Lower leg skin (tissue), 4 donors: ENCODE measurements around the gene NAPA. TPM values are rescaled to one million over a fixed set of nuclear protein-coding genes. Genes with fewer than 3 reads are reported as not detected.

ENCODE experiments used
- DNase-seq, 2 donors: peaks; one replicate each; pipeline ENCODE4 v3.0.0-alpha.2; 2019; ENCODE audit warnings: low spot score in 2 of 2
- H3K4me3 ChIP-seq: fragments of 200-600 bp; sonication (generic); 2 replicates; pipeline ENCODE4 v1.5.1; 2017; ENCODE audit warnings: mild to moderate bottlenecking, low read depth; ENCODE audit not compliant: poor library complexity, severe bottlenecking
- POLR2A ChIP-seq, 2 donors: fragments of 450-650 bp; IDR thresholded peaks; one replicate each; pipeline ENCODE4 v1.6.1; 2016 to 2017; ENCODE audit warnings: antibody characterized with exemption in 2 of 2, mild to moderate bottlenecking in 1 of 2, moderate library complexity in 1 of 2
- WGBS, 2 donors: methylation state at CpG; one replicate each; pipeline ENCODE4 v1.1.5; 2018; 5-methylcytosine and 5-hydroxymethylcytosine counted together
- intact Hi-C: fragments of 100-400 bp; cut with DNase I; formaldehyde crosslinking; loops from one replicate; pipeline ENCODE4 v1.15.0; 2023; ENCODE audit warnings: low total_unique reads
- total RNA-seq, 4 donors: library from RNA; depleted of rRNA; stranded (reverse); fragments of >200 nt; gene quantifications; one replicate each; pipeline ENCODE4 v1.1.0, GENCODE V29; 2016
- TF ChIP-seq, protein P1 (sequence below), 3 donors: fragments of 450-650 bp; IDR thresholded peaks; one replicate each; pipeline ENCODE4 v1.5.1; 2016; ENCODE audit warnings: antibody characterized with exemption in 3 of 3, mild to moderate bottlenecking in 3 of 3, moderate library complexity in 2 of 3

NAPA gene
- total RNA-seq, 4 donors from 2014 or later, result 182 to 344 (median 221) TPM

DNA sequence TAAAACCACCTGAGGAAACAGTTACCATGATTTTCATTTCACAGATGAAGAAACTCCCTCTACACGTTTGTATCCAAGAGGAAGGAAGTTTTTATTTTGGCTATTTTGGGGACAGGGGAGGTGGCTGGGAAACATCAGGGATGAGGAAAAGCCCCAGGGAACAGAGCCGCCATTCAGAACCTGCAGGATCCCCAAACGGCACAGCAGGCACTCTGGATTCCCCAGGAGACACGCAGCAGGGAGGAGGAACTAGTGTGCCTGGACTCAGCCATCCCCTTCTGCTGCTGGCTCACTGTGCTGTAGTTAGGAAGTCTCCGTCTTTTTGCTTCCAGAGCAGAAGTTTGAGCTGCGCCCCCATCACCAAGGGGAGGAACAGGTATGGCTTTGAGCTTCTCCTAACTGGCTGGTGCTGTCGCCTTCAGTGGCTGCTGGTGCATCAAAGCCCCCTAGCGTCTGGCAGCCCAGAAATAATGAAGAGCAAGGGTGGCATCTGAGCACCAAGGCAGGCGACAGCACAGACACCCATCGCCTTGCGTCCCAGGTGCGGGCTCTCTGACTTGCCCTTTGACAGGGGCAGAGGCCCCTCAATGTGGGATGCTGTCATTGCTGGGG is 4.2 kb downstream of the NAPA start:
- H3K4me3 ChIP-seq, result no peak overlapping the region
- no peak for TF ChIP-seq POLR2A (IDR thresholded peaks at IDR 0.05)
- TF ChIP-seq, protein P1, sequence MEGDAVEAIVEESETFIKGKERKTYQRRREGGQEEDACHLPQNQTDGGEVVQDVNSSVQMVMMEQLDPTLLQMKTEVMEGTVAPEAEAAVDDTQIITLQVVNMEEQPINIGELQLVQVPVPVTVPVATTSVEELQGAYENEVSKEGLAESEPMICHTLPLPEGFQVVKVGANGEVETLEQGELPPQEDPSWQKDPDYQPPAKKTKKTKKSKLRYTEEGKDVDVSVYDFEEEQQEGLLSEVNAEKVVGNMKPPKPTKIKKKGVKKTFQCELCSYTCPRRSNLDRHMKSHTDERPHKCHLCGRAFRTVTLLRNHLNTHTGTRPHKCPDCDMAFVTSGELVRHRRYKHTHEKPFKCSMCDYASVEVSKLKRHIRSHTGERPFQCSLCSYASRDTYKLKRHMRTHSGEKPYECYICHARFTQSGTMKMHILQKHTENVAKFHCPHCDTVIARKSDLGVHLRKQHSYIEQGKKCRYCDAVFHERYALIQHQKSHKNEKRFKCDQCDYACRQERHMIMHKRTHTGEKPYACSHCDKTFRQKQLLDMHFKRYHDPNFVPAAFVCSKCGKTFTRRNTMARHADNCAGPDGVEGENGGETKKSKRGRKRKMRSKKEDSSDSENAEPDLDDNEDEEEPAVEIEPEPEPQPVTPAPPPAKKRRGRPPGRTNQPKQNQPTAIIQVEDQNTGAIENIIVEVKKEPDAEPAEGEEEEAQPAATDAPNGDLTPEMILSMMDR (IDR thresholded peaks at IDR 0.05), result no peak
- intact Hi-C loops, result no loop called here
- DNase-seq, result no peak
- 44 to 50% methylated on average over 11 to 12 of the region's 12 CpGs for WGBS, 2 donors

DNA sequence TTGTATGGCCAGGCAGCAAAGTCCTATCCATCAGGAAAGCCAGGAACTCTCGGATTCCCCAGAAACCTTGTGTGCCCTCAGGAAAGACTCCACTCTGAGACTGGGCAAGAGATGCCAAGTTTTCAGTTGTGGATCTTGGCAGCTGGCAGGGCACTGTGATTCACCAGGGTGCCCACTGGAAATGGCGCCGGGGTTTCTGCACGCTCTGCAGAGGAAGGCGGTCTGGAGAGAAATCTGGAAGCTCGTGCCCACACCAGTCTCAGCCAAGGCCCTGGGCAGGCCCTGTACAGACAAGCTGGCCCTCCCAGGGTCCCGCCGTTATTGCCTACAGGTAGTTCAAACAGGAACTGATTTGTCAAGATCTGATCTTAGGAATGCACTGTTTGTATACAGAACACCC is 4.9 kb downstream of the NAPA start:
- no peak overlapping the region for H3K4me3 ChIP-seq
- 8 to 40% methylated on average over 8 of the region's 8 CpGs for WGBS, 2 donors
- intact Hi-C loops, result no loop called here
- peak in 1 of 2 donors; percentile 48 for DNase-seq
- no peak for TF ChIP-seq POLR2A (IDR thresholded peaks at IDR 0.05)
- TF ChIP-seq, protein P1 (IDR thresholded peaks at IDR 0.05), result no peak

DNA sequence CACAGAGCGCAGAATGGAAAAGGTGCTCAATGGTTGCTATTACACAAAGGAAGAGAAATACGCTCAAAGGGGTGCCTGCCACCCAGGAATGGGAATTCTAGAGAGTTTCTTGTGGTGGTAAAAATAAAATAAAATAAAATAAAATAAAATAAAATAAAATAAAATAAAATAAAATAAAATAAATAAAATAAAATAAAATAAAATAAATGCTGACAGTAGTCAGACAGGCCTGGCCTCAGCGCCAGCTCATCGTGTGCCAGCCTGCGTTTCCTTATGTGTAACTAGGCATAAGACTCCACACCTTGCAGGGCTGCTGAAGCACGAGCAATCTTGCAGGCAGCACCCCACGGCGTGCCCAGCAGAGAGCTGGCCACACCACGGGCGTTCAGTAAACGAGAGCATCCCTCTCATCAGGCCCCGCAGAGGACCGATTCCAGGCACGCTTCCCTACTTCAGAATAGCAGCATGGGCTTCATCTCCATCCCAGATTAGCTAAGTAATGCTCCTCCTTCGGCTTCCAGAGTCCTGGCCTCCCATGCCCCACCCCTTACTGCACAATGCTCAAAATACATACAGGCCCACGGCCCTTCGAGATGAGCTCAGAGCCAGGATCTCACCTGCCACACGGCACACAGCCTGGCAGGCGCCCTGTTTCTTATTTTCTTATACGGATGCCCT is 5.6 kb downstream of the NAPA start:
- no peak for TF ChIP-seq POLR2A (IDR thresholded peaks at IDR 0.05)
- TF ChIP-seq, protein P1 (IDR thresholded peaks at IDR 0.05), result no peak
- intact Hi-C loops, result no loop called here
- DNase-seq, result no peak
- WGBS, 2 donors, result 43 to 57% methylated on average over 20 of the region's 20 CpGs
- H3K4me3 ChIP-seq, result no peak overlapping the region

DNA sequence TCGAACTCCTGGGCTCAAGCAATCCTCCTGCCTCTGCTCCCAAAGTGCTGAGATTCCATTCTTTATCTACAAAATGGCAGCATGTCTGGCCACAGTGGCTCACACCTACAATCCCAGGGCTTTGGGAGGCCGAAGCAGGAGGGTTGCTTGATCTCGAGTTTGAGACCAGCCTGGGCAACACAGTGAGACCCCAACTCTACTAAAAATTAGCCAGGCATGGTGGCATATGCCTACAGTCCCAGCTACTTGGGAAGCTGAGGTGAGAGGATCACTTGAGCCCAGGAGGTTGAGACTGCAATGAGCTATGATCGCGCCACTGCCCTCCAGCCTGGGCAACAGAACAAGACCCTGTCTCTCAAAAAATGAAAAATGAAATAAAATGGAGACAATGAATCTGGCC is 6.1 kb downstream of the NAPA start:
- no peak for TF ChIP-seq POLR2A (IDR thresholded peaks at IDR 0.05)
- TF ChIP-seq, protein P1 (IDR thresholded peaks at IDR 0.05), result no peak
- DNase-seq, result no peak
- intact Hi-C loops, result no loop called here
- H3K4me3 ChIP-seq, result no peak overlapping the region
- 76 to 83% methylated on average over 5 of the region's 5 CpGs for WGBS, 2 donors

DNA sequence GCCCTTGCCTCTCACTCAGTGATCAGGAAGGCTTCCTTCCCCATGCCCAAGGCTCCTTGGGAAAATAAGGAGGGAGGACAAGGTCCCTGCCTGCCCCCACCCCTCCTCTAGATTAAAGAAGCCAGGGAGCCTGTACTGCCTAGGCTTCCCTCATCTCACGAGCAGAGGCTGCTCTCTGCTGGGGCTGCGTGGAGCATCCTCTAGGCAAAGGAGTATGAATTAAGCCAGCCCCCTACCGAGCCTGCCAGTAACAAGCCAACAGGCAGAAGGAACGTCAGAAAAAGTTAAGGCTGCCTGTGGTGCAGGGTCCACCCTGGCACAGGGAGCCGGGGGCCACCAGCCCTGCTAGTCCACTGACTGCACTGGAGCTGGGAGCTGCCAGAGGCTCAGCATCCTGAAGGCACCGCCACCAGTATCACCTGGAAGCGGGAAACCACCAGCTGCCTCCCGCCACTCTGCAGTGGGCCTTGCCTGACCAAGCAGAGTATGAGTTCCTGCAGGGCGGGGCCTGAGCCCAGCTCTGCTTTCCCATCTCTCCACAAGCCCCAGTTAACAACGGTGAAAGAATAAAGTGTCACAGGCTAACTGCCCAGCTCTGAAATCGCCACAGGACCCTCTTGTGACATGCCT is 6.8 kb downstream of the NAPA start:
- H3K4me3 ChIP-seq, result no peak overlapping the region
- WGBS, 2 donors, result 53 to 54% methylated on average over 9 to 11 of the region's 11 CpGs
- intact Hi-C loops, result no loop called here
- no peak for DNase-seq
- TF ChIP-seq, protein P1 (IDR thresholded peaks at IDR 0.05), result no peak
- no peak for TF ChIP-seq POLR2A (IDR thresholded peaks at IDR 0.05)
